GM10248 (cell line): ENCODE measurements around the gene HDGFL3.

Experiments
- CTCF ChIA-PET: fragments of 300-600 bp; sonication (Branson Sonifier 250); formaldehyde crosslinking; extraction: SDS; loops from one replicate; lab custom pipeline; 2021; ENCODE audit warnings: antibody characterized with exemption; lab: Yijun Ruan, JAX
- POLR2A ChIA-PET: fragments of 350-650 bp; sonication (Branson Sonifier 250); formaldehyde crosslinking; extraction: SDS; loops from one replicate; lab custom pipeline; 2020; ENCODE audit warnings: antibody characterized with exemption; lab: Yijun Ruan, JAX
- DNase-seq: peaks from one replicate; pipeline ENCODE4 v3.0.0; 2012; ENCODE audit errors: extremely low spot score
- CTCF ChIP-seq: IDR thresholded peaks from 2 replicates; pipeline ENCODE4 v1.5.1; 2012; ENCODE audit warnings: mild to moderate bottlenecking, low read depth; ENCODE audit errors: extremely low read depth, missing control alignments, control extremely low read depth

The HDGFL3 gene

DNA sequence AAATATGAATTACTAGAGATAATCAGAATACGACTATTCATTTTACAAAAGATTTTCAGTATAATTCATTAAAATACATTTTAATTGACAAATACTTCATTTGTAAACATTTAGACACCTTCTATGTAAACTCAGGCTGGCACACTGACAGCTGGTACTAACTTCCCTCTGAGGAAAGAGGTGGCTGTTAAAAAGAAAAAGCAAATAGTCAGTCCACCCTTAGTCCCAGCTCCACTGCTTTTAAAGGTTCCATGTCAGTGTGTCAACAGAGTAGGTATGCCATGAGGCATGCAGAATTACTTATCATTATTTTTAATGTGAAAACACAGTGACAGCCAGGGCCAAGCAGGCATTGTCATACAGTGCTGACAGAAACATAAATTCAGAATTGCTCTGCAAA, 84.1 kb downstream of the HDGFL3 start:
- ChIA-PET CTCF (interaction anchor here (1.0 to 1.6 kb wide), 2 partner anchors 10 to 19 kb away, joined by 5 to 6 read pairs; no protein-coding TSS in a partner anchor), POLR2A (no interaction called here)
- no peak for DNase-seq
- TF ChIP-seq CTCF, result no peak

DNA sequence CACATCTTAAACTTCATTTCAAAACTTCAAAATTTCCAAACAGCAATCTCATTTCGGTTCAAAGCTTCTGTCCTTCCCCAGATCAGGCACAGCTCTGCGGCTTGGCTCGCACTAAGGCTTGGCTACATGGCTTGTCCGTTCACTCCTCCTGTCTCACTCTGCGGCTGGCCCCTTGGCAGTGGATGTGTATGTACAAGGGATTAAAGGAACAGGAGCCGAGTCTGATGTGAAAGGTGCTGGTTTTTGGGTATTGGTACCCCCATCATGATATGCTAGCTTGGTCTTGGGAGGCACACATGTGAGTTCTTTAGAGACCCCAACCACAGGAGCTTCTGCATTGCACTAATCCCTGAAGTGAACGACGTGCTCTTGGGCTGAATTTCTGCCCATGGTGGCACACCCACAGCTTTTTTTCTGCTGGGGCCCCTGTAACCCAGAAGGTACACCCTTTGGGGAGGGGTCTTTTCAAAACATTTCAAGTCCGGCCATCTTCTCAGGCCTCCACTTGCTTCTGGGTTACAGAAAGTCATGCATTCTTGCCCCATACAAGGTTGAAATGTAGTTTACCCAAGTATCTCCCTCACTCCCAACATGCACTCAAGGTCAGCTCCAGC, 87.5 kb downstream of the HDGFL3 start:
- DNase-seq, result no peak
- TF ChIP-seq CTCF, result no peak
- POLR2A ChIA-PET, result interaction anchor here (0.6 kb wide), 1 partner anchor 9 kb away, joined by 13 read pairs; no protein-coding TSS in a partner anchor
- CTCF ChIA-PET, result interaction anchor here (1.2 kb wide), 3 partner anchors 10 to 19 kb away, joined by 3 to 5 read pairs (median 4); partner anchors contain the start of gene TM6SF1

DNA sequence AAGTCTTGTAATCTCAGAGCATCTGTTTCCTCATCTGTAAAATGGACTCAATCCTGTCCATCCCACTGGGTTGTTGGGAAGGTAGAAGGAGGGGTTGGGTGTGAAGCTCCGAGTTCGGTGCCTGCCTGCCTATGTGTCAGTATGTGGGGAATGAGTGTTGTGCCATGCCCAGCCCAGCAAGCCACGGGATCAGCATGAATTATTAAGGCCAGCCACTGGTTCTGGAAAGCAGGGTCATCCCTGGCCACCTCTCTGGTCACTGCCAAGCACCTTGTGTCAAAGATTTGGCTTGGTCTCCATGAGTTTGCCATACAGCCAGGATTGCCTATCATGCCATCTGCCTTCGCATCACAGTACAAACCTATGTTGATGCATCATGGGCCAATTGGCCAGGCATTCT, 88.7 kb downstream of the HDGFL3 start:
- TF ChIP-seq CTCF, result no peak
- DNase-seq, result no peak
- ChIA-PET POLR2A (no interaction called here), CTCF (no interaction called here)

DNA sequence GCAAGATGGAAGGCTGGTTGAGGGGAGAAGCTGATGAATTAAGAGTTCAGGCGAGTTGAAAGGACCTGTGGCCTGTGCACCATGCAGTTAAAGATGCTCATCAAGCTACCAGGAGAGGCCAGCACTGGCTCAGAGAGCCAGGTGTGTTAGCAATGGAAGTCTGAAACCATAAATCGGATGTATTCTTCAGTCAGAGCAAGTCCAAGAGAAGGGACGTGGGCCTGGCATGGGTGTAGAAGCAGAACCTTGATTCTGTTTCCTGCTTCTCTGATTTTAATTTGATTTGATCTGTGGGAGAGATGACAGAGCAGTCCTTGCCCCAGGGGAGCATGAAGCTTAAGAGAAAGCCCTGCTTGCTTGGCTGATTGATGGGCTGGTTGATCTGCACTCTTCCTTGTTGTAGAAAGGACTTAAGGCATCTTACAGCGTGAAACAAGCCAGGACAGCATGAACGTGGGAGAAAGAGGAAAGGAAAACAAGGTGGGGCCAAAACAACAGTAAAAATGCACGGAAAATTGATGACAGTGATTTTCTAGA, 89.3 kb downstream of the HDGFL3 start:
- POLR2A ChIA-PET, result no interaction called here
- TF ChIP-seq CTCF, result no peak
- DNase-seq, result no peak
- CTCF ChIA-PET, result no interaction called here

DNA sequence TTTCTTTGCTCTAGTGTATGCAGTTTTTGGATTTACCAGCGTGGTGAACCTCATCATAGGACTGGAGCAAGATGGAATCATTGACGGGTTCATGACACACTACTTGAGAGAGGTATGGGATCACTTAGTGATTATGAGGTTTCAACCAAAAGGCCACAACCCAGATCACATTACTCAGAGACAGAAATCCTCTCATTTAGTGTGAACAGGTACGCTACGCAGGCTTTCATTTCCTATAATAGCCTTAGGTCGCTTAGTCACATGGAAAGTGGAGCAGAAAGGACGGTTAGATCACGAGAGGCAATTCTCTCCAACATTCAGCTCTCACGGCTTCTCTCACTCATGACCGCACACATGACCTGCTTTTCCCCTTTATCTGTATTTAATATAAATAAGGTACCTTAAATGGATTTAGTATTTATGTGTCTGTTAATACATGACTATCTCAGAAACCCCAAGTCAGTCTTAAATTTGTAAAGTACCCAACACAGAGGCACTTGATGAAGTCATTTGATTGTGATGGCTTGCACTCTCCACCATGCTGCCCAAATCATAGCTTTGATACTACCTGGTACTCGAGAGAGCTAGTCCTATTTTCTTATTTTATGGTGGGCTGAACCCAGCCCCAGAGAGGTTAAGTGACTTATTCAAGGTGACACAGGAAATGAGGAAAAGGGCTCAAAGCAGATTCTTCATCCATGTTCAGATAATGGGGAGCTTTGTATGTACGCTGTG, 91.6 kb downstream of the HDGFL3 start:
- POLR2A ChIA-PET, result no interaction called here
- no peak for TF ChIP-seq CTCF
- CTCF ChIA-PET, result interaction anchor here (1.2 to 2.0 kb wide), 4 partner anchors 10 to 105 kb away, joined by 3 to 6 read pairs (median 4); no protein-coding TSS in a partner anchor
- peak; percentile 45 for DNase-seq

DNA sequence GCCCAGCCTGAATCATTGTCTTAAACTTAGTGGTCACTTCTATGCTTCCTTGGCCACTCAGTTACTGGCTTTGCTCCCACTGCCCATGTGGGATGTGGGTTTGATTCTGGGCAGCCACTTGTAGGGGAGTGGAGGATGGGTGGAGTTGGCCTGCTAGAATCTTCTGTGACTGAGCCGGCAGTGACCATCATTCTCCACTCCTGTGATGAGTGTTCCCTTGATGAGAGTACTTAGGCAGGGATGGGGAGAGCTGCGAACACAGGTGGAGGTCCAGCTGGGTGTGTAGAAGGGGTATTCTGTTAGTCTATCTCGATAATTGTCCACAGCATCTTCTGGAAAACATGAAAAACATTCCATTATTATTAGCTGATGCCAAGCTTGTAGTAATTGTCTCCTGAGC, 92.2 kb downstream of the HDGFL3 start:
- POLR2A ChIA-PET, result no interaction called here
- no peak for DNase-seq
- CTCF ChIA-PET, result interaction anchor here (1.4 to 2.0 kb wide), 2 partner anchors 10 to 21 kb away, joined by 4 to 6 read pairs; no protein-coding TSS in a partner anchor
- no peak for TF ChIP-seq CTCF
